ENCODE results near the gene SHC2.

- TF ChIP-seq CTCF (optimal IDR thresholded peaks at IDR 0.05 in 1 of 3, IDR thresholded peaks at IDR 0.05 in 1 of 3, conservative IDR thresholded peaks at IDR 0.05 in 1 of 3; ENCODE audit: extremely low read depth in 1 of 3, insufficient read depth in 2 of 3, low read length in 3 of 3) = no peak
- TF ChIP-seq EZH2 (IDR thresholded peaks at IDR 0.05; ENCODE audit: low read length) = no peak
Observed at GRCh38 chr19:406971-407510, 53.8 kb downstream of the SHC2 start.
